K562 (cell line): Measurements from ENCODE around the gene PRRC2B. TPM values are rescaled to one million over a fixed set of nuclear protein-coding genes. Genes with fewer than 3 reads are reported as not detected.

Experiments
- ATAC-seq: fragments of 200-7000 bp; cut with Tn5 transposase; 3 replicates; pipeline ENCODE4 v1.9.1; 2020; ENCODE audit warnings: moderate library complexity
- BruUV-seq: library from RNA; stranded (reverse); fragments of 400-500 nt; replicated peaks from 2 replicates; lab custom pipeline; 2021; lab: Mats Ljungman, UMichigan
- CTCF ChIA-PET: fragments of 300-600 bp; formaldehyde crosslinking; extraction: SDS; loops from one replicate; lab custom pipeline; 2021; ENCODE audit warnings: low intra/inter-chr PET ratio; lab: Yijun Ruan, JAX
- POLR2A ChIA-PET: fragments of 300-600, 350-650 bp; sonication (Branson Sonifier 250); formaldehyde crosslinking; extraction: SDS; loops from one replicate; lab custom pipeline; 2021; ENCODE audit warnings: antibody characterized with exemption, inconsistent platforms; lab: Yijun Ruan, JAX
- DNase-seq, 4 experiments: peaks; one replicate each; pipeline versions ENCODE4 v3.0.0 to v3.0.0-alpha.2; 2011 to 2018; ENCODE audit warnings: low spot score in 3 of 4, mixed read lengths in 3 of 4; ENCODE audit errors: extremely low read depth in 1 of 4
- FAIRE-seq: peaks from 2 replicates; lab custom pipeline; 2011; peaks lifted over from hg19 to GRCh38; lab: Jason Lieb, UNC
- H2AFZ ChIP-seq: 2 replicates; pipeline ENCODE4 v1.6.0; 2011; ENCODE audit warnings: low read depth, low read length, control low read depth, inconsistent platforms
- H3K27ac ChIP-seq: fragments of 200-600 bp; 3 replicates; pipeline ENCODE4 v1.8.0; 2011; ENCODE audit warnings: low read depth, mild to moderate bottlenecking, control low read depth, inconsistent platforms, low read length, moderate library complexity, mixed read lengths; ENCODE audit errors: extremely low read depth
- H3K27me3 ChIP-seq, 2 experiments: fragments of 300-600 bp in 1 of 2; 2 replicates in 1 of 2; 3 replicates in 1 of 2; pipeline versions ENCODE4 v1.6.0 to v1.8.0; 2011; ENCODE audit warnings: inconsistent platforms in 2 of 2, low read length in 2 of 2, mild to moderate bottlenecking in 1 of 2, mixed read lengths in 1 of 2, moderate library complexity in 1 of 2; ENCODE audit not compliant: control insufficient read depth in 2 of 2, insufficient read depth in 2 of 2
- H3K36me3 ChIP-seq: fragments of 300-600 bp; 3 replicates; pipeline ENCODE4 v1.8.0; 2011; ENCODE audit warnings: mild to moderate bottlenecking, low read length, inconsistent platforms; ENCODE audit not compliant: control insufficient read depth, insufficient read depth
- H3K4me1 ChIP-seq, 2 experiments: fragments of 200-600 bp in 1 of 2; replicated peaks in 1 of 2; 2 replicates in 1 of 2; 3 replicates in 1 of 2; pipeline versions ENCODE4 v1.5.1 to v1.8.0; 2011; ENCODE audit warnings: inconsistent platforms in 2 of 2, low read length in 2 of 2, mild to moderate bottlenecking in 1 of 2, mixed read lengths in 1 of 2, moderate library complexity in 1 of 2; ENCODE audit not compliant: control insufficient read depth in 2 of 2, insufficient read depth in 2 of 2
- H3K4me2 ChIP-seq: 2 replicates; pipeline ENCODE4 v1.6.1; 2011; ENCODE audit warnings: low read length, control low read depth, inconsistent platforms, mixed read lengths; ENCODE audit not compliant: insufficient read depth
- H3K4me3 ChIP-seq: fragments of 200-600 bp; sonication (generic), shearing (Covaris generic); 2 replicates; pipeline ENCODE4 v1.5.1; 2016; ENCODE audit warnings: control low read depth, inconsistent platforms
- H3K79me2 ChIP-seq: fragments of 200-600 bp; 3 replicates; pipeline ENCODE4 v1.8.0; 2011; ENCODE audit warnings: low read length, inconsistent platforms; ENCODE audit not compliant: control insufficient read depth, insufficient read depth
- H3K9ac ChIP-seq, 2 experiments: 2 replicates each; pipeline versions ENCODE4 v1.6.0 to v1.6.1; 2011; ENCODE audit warnings: low read depth in 2 of 2, low read length in 2 of 2, control low read depth in 1 of 2, inconsistent platforms in 1 of 2, mild to moderate bottlenecking in 1 of 2, mixed read lengths in 1 of 2; ENCODE audit not compliant: insufficient read depth in 1 of 2
- H3K9me1 ChIP-seq: one replicate; pipeline ENCODE4 v1.6.0; 2011; ENCODE audit warnings: inconsistent platforms, mild to moderate bottlenecking, low read length, moderate library complexity; ENCODE audit not compliant: control insufficient read depth, insufficient read depth
- H3K9me3 ChIP-seq: replicated peaks from 2 replicates; pipeline ENCODE4 v1.5.1; 2011; ENCODE audit warnings: low read depth, low read length, inconsistent platforms; ENCODE audit not compliant: control insufficient read depth, insufficient read depth
- H4K20me1 ChIP-seq: replicated peaks from 2 replicates; pipeline ENCODE4 v1.6.1; 2011; ENCODE audit warnings: low read length, inconsistent platforms, mixed read lengths; ENCODE audit not compliant: control insufficient read depth, insufficient read depth
- ADNP ChIP-seq: fragments of 200-800 bp; sonication (Bioruptor generic); IDR thresholded peaks from 2 replicates; pipeline ENCODE4 v1.6.1; 2016; ENCODE audit warnings: missing genetic modification characterization, missing compliant biosample characterization
- MECOM ChIP-seq: fragments of 250-450 bp; sonication (Bioruptor Pico); IDR thresholded peaks from 2 replicates; pipeline ENCODE4 v1.8.0; 2022; ENCODE audit warnings: inconsistent platforms
- MIER1 ChIP-seq: fragments of 450-650 bp; IDR thresholded peaks from 2 replicates; pipeline ENCODE4 v1.6.1; 2016; ENCODE audit warnings: antibody characterized with exemption, mild to moderate bottlenecking, low read depth
- NR0B1 ChIP-seq: fragments of 450-650 bp; IDR thresholded peaks from one replicate; pipeline ENCODE4 v1.6.1; 2018; ENCODE audit warnings: mild to moderate bottlenecking, moderate library complexity; ENCODE audit not compliant: partially characterized antibody
- POLR2G ChIP-seq: fragments of 200-400 bp; formaldehyde crosslinking; IDR thresholded peaks from 2 replicates; pipeline ENCODE4 v1.6.1; 2017; ENCODE audit warnings: low read depth, mild to moderate bottlenecking, antibody characterized with exemption, low read length, moderate library complexity
- RBM22 ChIP-seq: fragments of 200-400 bp; formaldehyde crosslinking; IDR thresholded peaks from 2 replicates; pipeline ENCODE4 v1.6.1; 2018; ENCODE audit warnings: low read length, low read depth; ENCODE audit not compliant: poor library complexity, severe bottlenecking
- SNIP1 ChIP-seq: fragments of 450-650 bp; IDR thresholded peaks from 2 replicates; pipeline ENCODE4 v1.7.1; 2017; ENCODE audit warnings: low read depth, mild to moderate bottlenecking
- ZBTB26 ChIP-seq: fragments of 450-650 bp; formaldehyde crosslinking; IDR thresholded peaks from 2 replicates; pipeline ENCODE4 v1.4.0; 2022; ENCODE audit warnings: missing genetic modification characterization
- ZNF217 ChIP-seq: sonication (generic); formaldehyde crosslinking; IDR thresholded peaks from 2 replicates; pipeline ENCODE4 v1.8.0; 2022; ENCODE audit warnings: mild to moderate bottlenecking, missing genetic modification reagents
- WGBS: fragments of 100-300 bp; shearing (Covaris generic); methylation state at CpG from one replicate; pipeline ENCODE4 v1.1.6; 2016; ENCODE audit warnings: low coverage, mixed read lengths; ENCODE audit not compliant: insufficient coverage; ENCODE audit errors: missing lambda C conversion rate; 5-methylcytosine and 5-hydroxymethylcytosine counted together
- in situ Hi-C: fragments of 300-500 bp; cut with MboI; formaldehyde crosslinking; loops from 4 replicates; pipeline ENCODE4 v1.15.0; 2018; ENCODE audit warnings: inconsistent platforms, mixed read lengths
- intact Hi-C: fragments of 100-400 bp; cut with micrococcal nuclease; formaldehyde crosslinking; loops from 2 replicates; pipeline ENCODE4 v1.14.2; 2022
- polyA plus RNA-seq, 8 experiments: library from polyadenylated mRNA; depleted of rRNA in 4 of 8; stranded (reverse) in 5 of 8; unstranded in 3 of 8; fragments of >200 nt; fragmentation: Nextera tagmentation in 2 of 8; fragmentation: Illumina TruSeq in 1 of 8; extraction: Ambion mirVana in 2 of 8; extraction: Trizol in 1 of 8; gene quantifications; 2 replicates each; pipeline versions ENCODE4 v1.2.1 to v1.2.3, GENCODE V29; 2011 to 2014; ENCODE audit warnings: inconsistent platforms in 1 of 8, missing spikeins in 1 of 8
- total RNA-seq, 7 experiments: library from RNA; depleted of rRNA in 6 of 7; stranded (reverse); fragments of >200 nt in 6 of 7; fragmentation: Illumina TruSeq in 2 of 7; extraction: Trizol in 2 of 7; gene quantifications; 2 replicates each; pipeline versions ENCODE4 v1.2.1 to v1.2.3, GENCODE V29; 2011 to 2021; ENCODE audit warnings: low replicate concordance in 1 of 7

The PRRC2B gene
- total and polyA plus RNA-seq, 9 of the 15 experiments (the other 6 are each of a cell fraction or from before 2014, with no cell fraction given): 0.34 to 125 (median 30.9) TPM

- H3K9me3 ChIP-seq: no peaks in the 10 kb centered on the region
- H3K79me2 ChIP-seq: no peaks in the 10 kb centered on the region
- WGBS: 93% methylated on average over 15 of the region's 18 CpGs
- FAIRE-seq: no peak
- no peaks in the 10 kb centered on the region for H3K9me1 ChIP-seq
- no peak for TF ChIP-seq MECOM (CRISPR knock-in tag)
- no peak for TF ChIP-seq MIER1
- no peak for TF ChIP-seq ZBTB26 (CRISPR knock-in tag)
- no peak for TF ChIP-seq SNIP1
- TF ChIP-seq NR0B1: no peak
- no peak for TF ChIP-seq ZNF217 (CRISPR knock-in tag)
- TF ChIP-seq RBM22: peak; percentile 73
- no peak for TF ChIP-seq ADNP
- TF ChIP-seq POLR2G: peak; percentile 14; the same call in 1 of the 2 replicates
- TF ChIP-seq, all 486 proteins: peak for 2
- POLR2A ChIA-PET: interaction anchor here (0.8 to 2.0 kb wide), 2 partner anchors 8 to 266 kb away, joined by 3 to 5 read pairs; no protein-coding TSS in a partner anchor
- Histone ChIP-seq H3K4me3 (no peak overlapping the region), H3K27ac (no peak overlapping the region), H3K36me3 (peaks cover 93% of the 10 kb centered on the region), H3K9ac (no peak overlapping the region), H3K4me2 (no peak overlapping the region), H3K27me3 (no peaks in the 10 kb centered on the region), H4K20me1 (no peaks in the 10 kb centered on the region), H2AFZ (no peak overlapping the region), H3K4me1 (peaks cover 0 to 7% of the 10 kb centered on the region in 2 experiments; a peak in 1 of 5 replicates)
- in situ Hi-C loops: loop anchor here (10.0 kb wide), 1 partner anchor 122 kb away; no protein-coding TSS in a partner anchor
- CTCF ChIA-PET: interaction anchor here (1.1 kb wide), 1 partner anchor 127 kb away, joined by 5 read pairs; no protein-coding TSS in a partner anchor
- ATAC-seq: no peak
- no TSS peak for BruUV-seq
- intact Hi-C loops: loop anchor here (5.0 kb wide), 1 partner anchor 125 kb away; no protein-coding TSS in a partner anchor
- DNase-seq: no peak
These were observed 83.0 kb downstream of the PRRC2B start for GRCh38 chr9:131476777-131477345.
